Neural crest cell (in vitro differentiated cells): ENCODE results near the gene TNFAIP3. TPM values are rescaled to one million over a fixed set of nuclear protein-coding genes. Genes with fewer than 3 reads are reported as not detected.
"Not testable (repeated sequence)": the region's sequence is repeated elsewhere in the genome, so short reads cannot be mapped to it uniquely, and the experiment has no call there.

Experiments used
- DNase-seq: peaks from one replicate; pipeline ENCODE4 v3.0.0; 2021; ENCODE audit warnings: low read depth, mixed read lengths, low spot score
- H3K27ac Mint-ChIP-seq: one replicate; pipeline ENCODE4 v1.8.0; 2021; ENCODE audit warnings: mild to moderate bottlenecking, mixed read lengths; ENCODE audit not compliant: unreplicated experiment
- H3K27me3 Mint-ChIP-seq: 2 replicates; pipeline ENCODE4 v1.8.0; 2021; ENCODE audit warnings: low read depth, mild to moderate bottlenecking, mixed read lengths
- H3K36me3 Mint-ChIP-seq: 2 replicates; pipeline ENCODE4 v1.8.0; 2021; ENCODE audit warnings: low read depth, mild to moderate bottlenecking, mixed read lengths
- H3K4me1 Mint-ChIP-seq: 2 replicates; pipeline ENCODE4 v1.8.0; 2021; ENCODE audit warnings: mixed read lengths
- H3K4me3 Mint-ChIP-seq: one replicate; pipeline ENCODE4 v1.8.0; 2021; ENCODE audit warnings: mild to moderate bottlenecking, mixed read lengths
- H3K9me3 Mint-ChIP-seq: 2 replicates; pipeline ENCODE4 v1.8.0; 2021; ENCODE audit warnings: mixed read lengths
- total RNA-seq: library from RNA; stranded (reverse); gene quantifications from 2 replicates; pipeline ENCODE4 v1.2.1, GENCODE V29; 2021
- TF ChIP-seq, protein P1 (sequence below): fragments of 200-600 bp; sonication (generic); conservative IDR thresholded peaks from 2 replicates; pipeline ENCODE4 v1.5.0; 2021; ENCODE audit warnings: antibody characterized with exemption, mild to moderate bottlenecking

Gene TNFAIP3
- total RNA-seq, 1 donor from 2014 or later: 2.9 TPM

DNA sequence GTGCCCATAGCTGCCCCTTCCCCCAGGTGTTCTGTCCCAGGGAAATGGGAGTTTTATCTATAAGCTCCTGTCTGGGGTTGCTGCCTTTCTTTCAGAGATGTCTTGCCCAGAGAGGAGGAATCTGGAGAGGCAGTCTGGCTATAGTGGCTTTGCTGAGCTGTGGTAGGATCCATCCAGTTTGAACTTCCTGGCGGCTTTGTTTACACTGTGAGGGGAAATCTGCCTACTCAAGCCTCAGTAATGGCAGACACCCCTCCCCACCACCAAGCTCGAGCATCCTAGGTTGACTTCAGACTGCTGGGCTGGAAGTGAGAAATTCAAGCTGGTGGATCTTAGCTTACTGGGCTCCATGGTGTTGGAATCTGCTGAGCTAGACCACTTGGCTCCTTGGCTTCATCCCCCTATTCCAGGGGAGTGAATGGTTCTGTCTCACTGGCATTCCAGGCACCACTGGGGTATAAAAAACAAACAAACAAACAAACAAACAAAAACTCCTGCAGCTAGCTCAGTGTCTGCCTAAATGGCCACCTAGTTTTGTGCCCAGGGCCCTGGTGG is 24.0 kb downstream of the TNFAIP3 start:
- DNase-seq: no peak
- Mint-ChIP-seq H3K27ac (no peak overlapping the region), H3K4me3 (no peak overlapping the region), H3K9me3 (peaks cover 18% of the 10 kb centered on the region), H3K36me3 (peaks cover 2% of the 10 kb centered on the region), H3K27me3 (no peaks in the 10 kb centered on the region), H3K4me1 (no peaks in the 10 kb centered on the region)
- TF ChIP-seq, protein P1, sequence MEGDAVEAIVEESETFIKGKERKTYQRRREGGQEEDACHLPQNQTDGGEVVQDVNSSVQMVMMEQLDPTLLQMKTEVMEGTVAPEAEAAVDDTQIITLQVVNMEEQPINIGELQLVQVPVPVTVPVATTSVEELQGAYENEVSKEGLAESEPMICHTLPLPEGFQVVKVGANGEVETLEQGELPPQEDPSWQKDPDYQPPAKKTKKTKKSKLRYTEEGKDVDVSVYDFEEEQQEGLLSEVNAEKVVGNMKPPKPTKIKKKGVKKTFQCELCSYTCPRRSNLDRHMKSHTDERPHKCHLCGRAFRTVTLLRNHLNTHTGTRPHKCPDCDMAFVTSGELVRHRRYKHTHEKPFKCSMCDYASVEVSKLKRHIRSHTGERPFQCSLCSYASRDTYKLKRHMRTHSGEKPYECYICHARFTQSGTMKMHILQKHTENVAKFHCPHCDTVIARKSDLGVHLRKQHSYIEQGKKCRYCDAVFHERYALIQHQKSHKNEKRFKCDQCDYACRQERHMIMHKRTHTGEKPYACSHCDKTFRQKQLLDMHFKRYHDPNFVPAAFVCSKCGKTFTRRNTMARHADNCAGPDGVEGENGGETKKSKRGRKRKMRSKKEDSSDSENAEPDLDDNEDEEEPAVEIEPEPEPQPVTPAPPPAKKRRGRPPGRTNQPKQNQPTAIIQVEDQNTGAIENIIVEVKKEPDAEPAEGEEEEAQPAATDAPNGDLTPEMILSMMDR: no peak

DNA sequence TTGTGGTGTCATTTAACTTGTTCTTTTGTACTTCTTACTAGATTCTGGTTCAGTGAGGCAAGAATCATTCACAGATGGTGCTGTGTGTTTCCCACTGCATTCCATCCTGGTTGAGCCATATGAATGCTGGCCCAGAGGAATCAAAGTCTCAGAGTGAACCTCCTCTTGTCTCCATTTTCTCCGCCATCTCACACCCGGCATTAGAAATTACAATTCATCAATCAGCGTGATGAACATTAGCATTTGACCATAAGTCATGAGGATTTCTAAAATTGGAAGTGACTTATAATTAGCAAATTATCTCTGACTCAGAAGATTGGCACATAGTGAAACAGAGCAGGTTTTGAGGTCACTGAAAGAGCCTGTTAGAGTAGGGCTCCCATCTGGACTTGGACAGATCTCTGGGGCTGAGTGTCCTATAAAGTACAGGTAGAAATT is 25.2 kb downstream of the TNFAIP3 start:
- Mint-ChIP-seq H3K27ac (no peak overlapping the region), H3K4me1 (no peaks in the 10 kb centered on the region)
- TF ChIP-seq, protein P1: no peak

DNA sequence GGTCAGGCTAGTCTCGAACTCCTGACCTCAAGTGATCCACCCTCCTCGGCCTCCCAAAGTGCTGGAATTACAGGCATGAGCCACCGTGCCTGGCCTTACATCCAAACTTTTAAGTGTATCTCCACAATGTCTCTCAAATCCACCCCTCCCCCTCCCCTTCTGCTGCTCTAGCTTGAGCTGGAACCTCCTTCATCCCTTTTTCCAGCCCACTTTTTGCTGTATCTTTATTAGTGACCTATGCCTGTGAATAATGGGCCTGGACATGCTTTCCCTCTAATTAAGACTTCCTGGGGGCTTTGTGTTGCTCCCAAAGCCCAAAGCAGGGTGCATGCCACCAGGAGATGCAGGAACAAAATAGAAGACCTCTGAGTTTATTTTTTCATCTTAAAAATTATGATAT is 26.1 kb downstream of the TNFAIP3 start:
- peaks cover 13% of the 10 kb centered on the region for H3K9me3 Mint-ChIP-seq
- TF ChIP-seq, protein P1: no peak
- H3K27me3 Mint-ChIP-seq: no peaks in the 10 kb centered on the region
- DNase-seq: no peak
- peaks cover 2% of the 10 kb centered on the region for H3K36me3 Mint-ChIP-seq
- H3K4me1 Mint-ChIP-seq: no peaks in the 10 kb centered on the region
- H3K4me3 Mint-ChIP-seq: no peak overlapping the region
- H3K27ac Mint-ChIP-seq: no peak overlapping the region

More for the DNA sequence above, 25.2 kb downstream of the TNFAIP3 start:
- peaks cover 13% of the 10 kb centered on the region for H3K9me3 Mint-ChIP-seq
- no peaks in the 10 kb centered on the region for H3K27me3 Mint-ChIP-seq
- DNase-seq: no peak
- H3K36me3 Mint-ChIP-seq: peaks cover 2% of the 10 kb centered on the region
- H3K4me3 Mint-ChIP-seq: no peak overlapping the region

DNA sequence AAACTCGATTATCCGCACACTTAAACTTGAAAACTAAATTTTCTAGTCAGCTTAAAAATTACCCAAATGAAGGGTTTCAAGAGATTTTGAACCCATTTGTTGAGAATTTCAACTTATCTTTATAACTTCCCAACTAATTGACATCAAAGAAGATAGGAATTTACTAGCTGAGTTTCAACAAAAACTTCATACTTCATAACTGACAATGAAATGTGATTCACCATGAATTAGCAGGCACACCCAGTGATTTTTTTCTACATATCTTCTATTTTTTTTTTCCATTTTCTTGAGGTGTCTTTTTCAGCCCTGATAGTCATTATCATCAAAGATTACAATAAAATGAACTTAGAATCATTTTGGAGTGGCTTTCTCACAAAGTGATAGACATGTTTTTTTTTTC is 26.7 kb downstream of the TNFAIP3 start:
- Mint-ChIP-seq H3K9me3 (peaks cover 11% of the 10 kb centered on the region), H3K27ac (no peak overlapping the region), H3K4me3 (no peak overlapping the region), H3K36me3 (peaks cover 2% of the 10 kb centered on the region), H3K4me1 (no peaks in the 10 kb centered on the region), H3K27me3 (no peaks in the 10 kb centered on the region)
- DNase-seq: no peak
- TF ChIP-seq, protein P1: no peak

DNA sequence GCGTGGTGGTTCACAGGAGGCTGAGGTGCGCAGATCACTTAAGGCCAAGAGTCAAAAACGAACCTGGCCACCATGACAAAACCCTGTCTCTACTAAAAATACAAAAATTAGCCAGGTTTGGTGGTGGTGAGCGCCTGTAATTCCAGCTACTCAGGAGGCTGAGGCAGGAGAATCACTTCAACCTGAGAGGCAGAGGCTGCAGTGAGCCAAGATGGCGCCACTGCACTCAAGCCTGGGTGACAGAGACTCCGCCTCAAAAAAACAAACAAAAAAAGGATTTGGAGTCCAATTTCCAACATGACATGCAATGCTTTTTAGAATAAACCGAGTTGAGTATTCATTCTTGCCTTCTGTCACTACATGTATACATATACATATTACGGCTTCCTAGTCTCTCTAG is 27.3 kb downstream of the TNFAIP3 start:
- H3K36me3 Mint-ChIP-seq, H3K4me1 Mint-ChIP-seq, H3K9me3 Mint-ChIP-seq, DNase-seq, H3K27ac Mint-ChIP-seq, H3K27me3 Mint-ChIP-seq, H3K4me3 Mint-ChIP-seq: not testable (repeated sequence)

DNA sequence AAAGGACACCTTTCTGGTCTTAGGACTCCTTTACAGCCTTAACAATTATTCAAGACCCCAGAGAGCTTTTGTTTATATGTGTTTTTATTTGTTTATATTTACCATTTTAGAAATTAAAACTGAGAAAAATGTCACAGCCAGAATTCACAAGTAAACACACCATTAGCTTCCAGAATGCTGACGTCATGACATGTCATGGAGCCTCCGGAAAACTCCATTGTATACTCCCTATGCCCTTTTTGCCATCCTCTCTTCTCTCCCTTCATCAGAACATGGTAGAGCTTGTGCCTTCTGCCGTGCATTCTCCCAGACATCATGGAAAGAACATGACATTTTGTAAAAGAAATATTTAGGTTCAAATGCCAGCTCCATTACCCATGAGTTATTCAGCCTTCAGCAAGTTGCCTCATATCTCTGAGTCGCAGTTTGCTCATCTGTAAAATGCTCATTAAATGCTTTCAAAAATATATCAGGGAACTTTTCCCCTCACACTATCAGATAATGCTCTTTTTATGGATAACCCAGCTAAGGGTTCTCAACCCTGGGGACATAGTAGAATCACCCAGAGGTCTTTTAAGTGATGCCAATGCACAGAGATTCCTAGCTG is 27.8 kb downstream of the TNFAIP3 start:
- peaks cover 2% of the 10 kb centered on the region for H3K36me3 Mint-ChIP-seq
- no peaks in the 10 kb centered on the region for H3K4me1 Mint-ChIP-seq
- H3K9me3 Mint-ChIP-seq: peaks cover 7% of the 10 kb centered on the region
- TF ChIP-seq, protein P1: no peak
- H3K27ac Mint-ChIP-seq: no peak overlapping the region
- H3K27me3 Mint-ChIP-seq: no peaks in the 10 kb centered on the region
- DNase-seq: no peak
- H3K4me3 Mint-ChIP-seq: no peak overlapping the region
